Endothelial cell (in vitro differentiated cells): Measurements from ENCODE around the gene DNAH3. TPM values are rescaled to one million over a fixed set of nuclear protein-coding genes. Genes with fewer than 3 reads are reported as not detected.
"Not testable (repeated sequence)": the region's sequence is repeated elsewhere in the genome, so short reads cannot be mapped to it uniquely, and the experiment has no call there.

Experiments used
- DNase-seq: peaks from one replicate; pipeline ENCODE4 v3.0.0; 2021; ENCODE audit warnings: low spot score
- H3K27ac Mint-ChIP-seq: one replicate; pipeline ENCODE4 v1.8.0; 2021; ENCODE audit warnings: mixed read lengths, inconsistent platforms; ENCODE audit not compliant: unreplicated experiment
- H3K27me3 Mint-ChIP-seq: one replicate; pipeline ENCODE4 v1.8.0; 2021; ENCODE audit warnings: mild to moderate bottlenecking, moderate library complexity, mixed read lengths, inconsistent platforms; ENCODE audit not compliant: unreplicated experiment
- H3K36me3 Mint-ChIP-seq: one replicate; pipeline ENCODE4 v1.8.0; 2021; ENCODE audit warnings: mild to moderate bottlenecking, low read depth, mixed read lengths, inconsistent platforms; ENCODE audit not compliant: unreplicated experiment
- H3K4me1 Mint-ChIP-seq: one replicate; pipeline ENCODE4 v1.8.0; 2021; ENCODE audit warnings: mild to moderate bottlenecking, mixed read lengths, inconsistent platforms; ENCODE audit not compliant: unreplicated experiment
- H3K4me3 Mint-ChIP-seq: one replicate; pipeline ENCODE4 v1.8.0; 2021; ENCODE audit warnings: mild to moderate bottlenecking, mixed read lengths, inconsistent platforms; ENCODE audit not compliant: unreplicated experiment
- H3K9me3 Mint-ChIP-seq: one replicate; pipeline ENCODE4 v1.8.0; 2021; ENCODE audit warnings: mixed read lengths, inconsistent platforms; ENCODE audit not compliant: unreplicated experiment
- total RNA-seq: library from RNA; stranded (reverse); fragmentation: NEBNext Ultra II Directional; extraction: Animal tissue kit (Norgen Biotek cat#: 25700); gene quantifications from one replicate; pipeline ENCODE4 v1.2.1, GENCODE V29; 2021; ENCODE audit not compliant: unreplicated experiment
- TF ChIP-seq, protein P1 (sequence below): fragments of 200-600 bp; sonication (generic); IDR thresholded peaks from one replicate; pipeline ENCODE4 v1.5.0; 2021; ENCODE audit warnings: antibody characterized with exemption; ENCODE audit not compliant: unreplicated experiment

The DNAH3 gene
- total RNA-seq, 1 donor from 2014 or later: 0.05 TPM

DNA sequence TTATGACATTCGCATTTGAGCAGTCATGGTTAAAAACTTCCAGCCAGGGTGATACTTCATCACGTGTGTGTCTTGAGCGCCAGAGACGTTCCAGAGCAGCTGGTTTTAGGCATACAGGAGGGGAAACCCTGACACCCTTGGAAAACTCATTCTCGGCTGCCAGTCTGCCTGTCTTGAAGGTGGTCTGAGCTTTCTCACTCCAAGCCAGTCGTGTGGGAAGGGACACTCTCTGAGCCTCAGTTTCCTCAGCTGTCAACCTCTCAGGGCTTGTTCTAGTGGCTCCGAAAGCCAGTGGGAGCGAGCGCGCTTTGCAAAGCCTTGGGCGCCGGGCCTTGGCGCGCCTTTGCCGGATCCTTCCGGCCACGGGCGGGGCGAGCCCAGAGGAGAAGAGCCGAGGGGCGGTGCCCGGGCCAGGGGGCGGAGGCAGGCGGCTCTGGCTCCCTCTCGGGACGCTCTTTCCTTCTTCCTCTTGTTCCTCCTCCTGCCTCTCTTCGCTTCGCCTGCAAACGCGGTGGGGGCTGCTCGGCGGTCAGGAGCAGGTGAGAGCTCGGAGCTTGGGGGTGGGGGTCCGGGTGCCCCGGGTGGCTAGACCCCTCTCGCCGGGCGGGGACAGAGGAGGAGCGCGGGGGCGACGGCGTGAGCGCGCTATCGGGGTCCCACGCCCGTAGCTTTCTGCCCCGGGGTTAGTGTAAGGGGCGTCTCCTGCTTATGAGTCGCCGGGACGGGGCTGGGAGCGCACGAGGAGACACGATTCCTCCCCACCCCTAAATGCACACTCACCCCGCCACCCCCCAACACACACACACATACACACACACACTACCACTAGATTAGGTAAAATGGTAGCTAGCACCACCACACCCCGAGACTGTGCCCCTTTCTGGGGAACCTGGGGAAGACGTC, 7.8 kb upstream of the DNAH3 start, which contains the start of gene LDAF1:
Gene LDAF1, plus strand, starts transcription at position 467 of the 903 bp plus-strand sequence. CDS start 2,509 bp downstream, outside the sequence.
- Mint-ChIP-seq H3K27ac (no peak within 1 kb of the TSS), H3K9me3 (no peaks in the 10 kb centered on the region), H3K27me3 (peaks cover 6% of the 10 kb centered on the region), H3K4me3 (peak within 1 kb of the TSS; percentile 96), H3K36me3 (peaks cover 9% of the 10 kb centered on the region), H3K4me1 (no peaks in the 10 kb centered on the region)
- peak; percentile 81 for DNase-seq
- TF ChIP-seq, protein P1, sequence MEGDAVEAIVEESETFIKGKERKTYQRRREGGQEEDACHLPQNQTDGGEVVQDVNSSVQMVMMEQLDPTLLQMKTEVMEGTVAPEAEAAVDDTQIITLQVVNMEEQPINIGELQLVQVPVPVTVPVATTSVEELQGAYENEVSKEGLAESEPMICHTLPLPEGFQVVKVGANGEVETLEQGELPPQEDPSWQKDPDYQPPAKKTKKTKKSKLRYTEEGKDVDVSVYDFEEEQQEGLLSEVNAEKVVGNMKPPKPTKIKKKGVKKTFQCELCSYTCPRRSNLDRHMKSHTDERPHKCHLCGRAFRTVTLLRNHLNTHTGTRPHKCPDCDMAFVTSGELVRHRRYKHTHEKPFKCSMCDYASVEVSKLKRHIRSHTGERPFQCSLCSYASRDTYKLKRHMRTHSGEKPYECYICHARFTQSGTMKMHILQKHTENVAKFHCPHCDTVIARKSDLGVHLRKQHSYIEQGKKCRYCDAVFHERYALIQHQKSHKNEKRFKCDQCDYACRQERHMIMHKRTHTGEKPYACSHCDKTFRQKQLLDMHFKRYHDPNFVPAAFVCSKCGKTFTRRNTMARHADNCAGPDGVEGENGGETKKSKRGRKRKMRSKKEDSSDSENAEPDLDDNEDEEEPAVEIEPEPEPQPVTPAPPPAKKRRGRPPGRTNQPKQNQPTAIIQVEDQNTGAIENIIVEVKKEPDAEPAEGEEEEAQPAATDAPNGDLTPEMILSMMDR: no peak

DNA sequence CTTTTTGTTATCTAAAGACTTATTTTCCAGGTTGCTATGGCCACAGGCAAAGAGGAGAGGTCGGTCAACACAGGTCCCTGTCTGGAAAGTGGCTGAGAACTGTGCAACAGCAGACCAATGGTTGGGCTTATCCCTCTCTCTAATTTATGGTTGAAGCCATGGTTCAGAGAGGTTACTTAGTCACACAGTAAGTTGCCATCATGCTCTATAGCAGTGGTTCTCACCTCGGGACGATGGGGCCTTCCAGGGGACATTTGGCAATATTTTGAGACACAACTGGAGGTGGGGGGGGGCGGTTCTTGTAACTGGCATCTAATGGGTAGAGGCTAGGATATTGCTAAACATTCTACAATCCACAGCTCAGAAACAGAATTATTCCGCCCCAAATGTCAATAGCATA, 7.0 kb upstream of the DNAH3 start:
- Mint-ChIP-seq H3K27ac (no peak overlapping the region), H3K27me3 (peaks cover 6% of the 10 kb centered on the region), H3K4me1 (no peaks in the 10 kb centered on the region), H3K36me3 (peaks cover 4% of the 10 kb centered on the region), H3K9me3 (no peaks in the 10 kb centered on the region), H3K4me3 (peak overlapping the region; percentile 49)
- TF ChIP-seq, protein P1: no peak
- DNase-seq: no peak

DNA sequence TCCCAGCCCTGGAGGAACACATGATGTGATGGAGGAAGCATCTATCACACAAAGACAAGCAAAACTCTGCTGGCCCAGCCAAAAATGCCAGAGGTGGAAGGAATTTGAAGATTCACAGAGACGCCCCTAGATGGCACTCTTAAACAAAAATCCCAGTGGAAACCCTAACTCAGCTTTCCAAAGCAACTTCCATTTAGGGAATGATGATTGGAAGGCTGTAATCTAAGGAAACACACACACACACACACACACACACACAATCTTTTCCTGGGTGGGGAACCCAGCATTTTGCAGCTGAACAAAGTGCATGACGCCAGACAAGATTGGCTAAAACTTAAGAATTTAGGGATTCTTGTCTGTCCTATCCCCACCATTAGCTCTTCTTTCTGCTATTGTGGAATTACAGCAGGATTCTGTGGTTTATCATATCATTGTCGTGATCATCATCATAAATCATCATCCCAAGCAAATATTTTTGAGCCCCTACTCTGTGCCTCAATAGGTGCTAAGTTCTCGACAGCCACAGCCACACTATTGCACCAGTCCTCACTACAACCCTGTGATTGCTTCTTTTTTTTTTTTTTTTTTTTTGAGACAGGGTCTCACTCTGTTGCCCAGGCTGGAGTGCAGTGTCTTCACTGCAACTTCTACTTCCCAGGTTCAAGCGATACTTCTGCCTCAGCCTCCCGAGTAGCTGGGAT, 6.3 kb upstream of the DNAH3 start:
- Mint-ChIP-seq H3K27ac (no peak overlapping the region), H3K27me3 (peaks cover 6% of the 10 kb centered on the region), H3K36me3 (peaks cover 4% of the 10 kb centered on the region), H3K4me1 (no peaks in the 10 kb centered on the region), H3K4me3 (no peak overlapping the region), H3K9me3 (no peaks in the 10 kb centered on the region)
- TF ChIP-seq, protein P1: peak; percentile 41
- DNase-seq: peak; percentile 51

DNA sequence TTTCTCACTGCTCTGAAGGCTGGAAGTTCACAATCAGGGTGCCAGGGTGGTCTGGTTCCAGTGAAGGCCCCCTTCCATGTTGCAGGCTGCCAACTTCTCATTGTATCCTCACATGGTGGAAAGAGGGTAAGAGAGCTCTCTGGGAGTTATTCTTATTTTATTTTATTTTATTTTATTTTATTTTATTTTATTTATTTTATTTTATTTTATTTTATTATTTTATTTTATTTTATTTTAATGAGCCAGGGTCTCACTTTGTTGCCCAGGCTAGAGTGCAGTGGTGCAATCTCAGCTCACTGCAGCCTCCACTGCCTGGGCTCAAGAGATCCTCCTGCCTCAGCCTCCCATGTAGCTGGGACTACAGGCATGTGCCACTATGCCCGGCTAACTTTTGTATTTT, 5.4 kb upstream of the DNAH3 start:
- H3K9me3 Mint-ChIP-seq, H3K27me3 Mint-ChIP-seq, H3K36me3 Mint-ChIP-seq, DNase-seq, H3K4me3 Mint-ChIP-seq, H3K4me1 Mint-ChIP-seq, H3K27ac Mint-ChIP-seq: not testable (repeated sequence)

DNA sequence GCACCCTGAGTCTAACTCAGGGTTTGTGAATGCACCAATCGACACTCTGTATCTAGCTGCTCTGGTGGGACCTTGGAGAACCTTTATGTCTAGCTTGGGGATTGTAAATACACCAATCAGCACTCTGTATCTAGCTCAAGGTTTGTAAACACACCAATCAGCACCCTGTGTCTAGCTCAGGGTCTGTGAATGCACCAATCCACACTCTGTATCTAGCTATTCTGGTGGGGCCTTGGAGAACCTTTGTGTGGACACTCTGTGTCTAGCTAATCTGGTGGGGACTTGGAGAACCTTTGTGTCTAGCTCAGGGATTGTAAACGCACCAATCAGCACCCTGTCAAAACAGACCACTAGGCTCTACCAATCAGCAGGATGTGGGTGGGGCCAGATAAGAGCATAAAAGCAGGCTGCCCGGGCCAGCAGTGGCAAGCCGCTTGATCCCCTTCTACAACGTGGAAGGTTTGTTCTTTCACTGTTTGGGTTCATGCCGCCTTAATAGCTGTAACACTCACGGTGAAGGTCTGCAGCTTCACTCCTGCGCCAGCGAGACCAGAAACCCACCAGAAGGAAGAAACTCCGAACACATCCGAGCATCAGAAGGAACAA, 2.6 kb upstream of the DNAH3 start:
- not testable (repeated sequence) for H3K9me3 Mint-ChIP-seq, H3K27ac Mint-ChIP-seq, H3K4me1 Mint-ChIP-seq, DNase-seq, H3K36me3 Mint-ChIP-seq, H3K4me3 Mint-ChIP-seq, H3K27me3 Mint-ChIP-seq

DNA sequence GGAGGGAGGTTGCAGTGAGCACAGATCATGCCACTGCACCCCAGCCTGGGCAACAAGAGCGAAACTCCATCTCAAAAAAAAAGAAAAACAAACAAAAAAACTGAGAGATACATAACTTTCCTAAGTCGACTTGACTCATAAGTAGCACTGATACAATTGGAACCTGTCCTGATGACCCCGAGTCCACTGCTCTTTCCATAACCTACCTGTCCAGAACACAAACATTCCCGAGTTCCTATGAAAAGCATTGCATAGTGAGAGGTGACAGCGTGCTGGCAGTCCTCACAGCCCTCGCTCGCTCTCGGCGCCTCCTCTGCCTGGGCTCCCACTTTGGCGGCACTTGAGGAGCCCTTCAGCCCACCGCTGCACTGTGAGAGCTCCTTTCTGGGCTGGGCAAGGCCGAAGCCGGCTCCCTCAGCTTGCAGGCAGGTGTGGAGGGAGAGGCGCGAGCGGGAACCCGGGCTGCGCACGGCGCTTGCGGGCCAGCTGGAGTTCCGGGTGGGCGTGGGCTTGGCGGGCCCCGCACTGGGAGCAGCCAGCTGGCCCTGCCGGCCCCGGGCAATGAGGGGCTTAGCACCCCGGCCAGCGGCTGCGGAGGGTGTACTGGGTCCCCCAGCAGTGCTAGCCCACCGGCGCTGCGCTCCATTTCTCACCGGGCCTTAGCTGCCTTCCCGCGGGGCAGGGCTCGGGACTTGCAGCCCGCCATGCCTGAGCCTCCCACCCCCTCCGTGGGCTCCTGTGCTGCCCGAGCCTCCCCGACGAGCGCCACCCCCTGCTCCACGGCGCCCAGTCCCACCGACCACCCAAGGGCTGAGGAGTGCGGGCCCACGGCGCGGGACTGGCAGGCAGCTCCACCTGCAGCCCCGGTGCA, 1.7 kb upstream of the DNAH3 start:
- not testable (repeated sequence) for DNase-seq, H3K9me3 Mint-ChIP-seq, H3K4me3 Mint-ChIP-seq, H3K36me3 Mint-ChIP-seq, H3K27ac Mint-ChIP-seq, H3K27me3 Mint-ChIP-seq, H3K4me1 Mint-ChIP-seq
